ENCODE measurements around the gene DNAJB11. TPM values are rescaled to one million over a fixed set of nuclear protein-coding genes. Genes with fewer than 3 reads are reported as not detected.

Gene DNAJB11
- total and polyA plus RNA-seq, 2 of the 4 experiments (the other 2 are of a cell fraction): 27.4 to 48.6 TPM

DNA sequence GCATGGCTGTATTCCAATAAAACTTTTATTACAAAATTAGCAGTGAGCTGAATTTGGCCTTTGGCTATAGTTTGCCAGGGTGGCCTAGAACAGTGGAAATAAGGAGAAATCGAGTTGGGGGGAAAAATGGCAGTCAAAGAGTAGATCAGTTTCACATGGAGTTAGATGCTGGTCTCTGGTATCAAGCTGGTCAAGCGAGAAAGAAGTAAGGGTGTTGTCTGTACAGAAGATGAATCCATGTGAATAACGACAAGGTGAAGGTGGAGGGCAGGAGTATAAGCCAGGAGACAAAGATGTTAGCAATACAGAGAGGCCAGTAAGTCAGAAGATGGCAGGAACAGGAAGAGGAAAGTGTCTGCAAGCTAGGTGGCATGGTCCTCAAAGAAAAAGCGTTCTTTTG is 54.1 kb downstream of the DNAJB11 start:
- Histone ChIP-seq H3K4me2 (ENCODE audit: low read depth, low read length) (no peak overlapping the region), H4K20me1 (ENCODE audit: insufficient read depth, low read length) (no peaks in the 10 kb centered on the region), H3K9ac (ENCODE audit: low read depth, low read length) (no peak overlapping the region), H3K4me1 (ENCODE audit: control insufficient read depth, insufficient read depth, low read length) (no peaks in the 10 kb centered on the region), H3K56ac (ENCODE audit: extremely low read depth, insufficient read depth, low read length) (no peak overlapping the region), H4K91ac (ENCODE audit: insufficient read depth, low read depth, low read length) (no peak overlapping the region), H3K9me1 (ENCODE audit: insufficient read depth, low read length) (no peaks in the 10 kb centered on the region), H4K5ac (ENCODE audit: low read depth, low read length) (no peak overlapping the region), H2AK5ac (ENCODE audit: low read depth, low read length) (no peak overlapping the region), H3K23ac (ENCODE audit: low read depth, low read length) (no peak overlapping the region), H2AFZ (replicated peaks; ENCODE audit: low read length, poor library complexity) (no peak overlapping the region), H3K27ac (ENCODE audit: insufficient read depth, low read length) (no peak overlapping the region), H2AK9ac (replicated peaks; ENCODE audit: low read depth, low read length, poor library complexity) (no peak overlapping the region), H3K27me3 (ENCODE audit: control insufficient read depth, insufficient read depth, low read length) (peaks cover 5% of the 10 kb centered on the region), H2BK5ac (ENCODE audit: low read depth, low read length, poor library complexity, severe bottlenecking) (no peak overlapping the region), H2BK120ac (ENCODE audit: low read depth, low read length) (no peak overlapping the region), H3K9me3 (ENCODE audit: control insufficient read depth, insufficient read depth, low read length) (no peaks in the 10 kb centered on the region), H3K18ac (ENCODE audit: low read depth, low read length) (no peak overlapping the region), H3K14ac (replicated peaks; ENCODE audit: low read depth, low read length) (no peak overlapping the region), H3K4ac (ENCODE audit: low read depth, low read length) (no peak overlapping the region), H2BK15ac (ENCODE audit: low read depth, low read length) (no peak overlapping the region), H4K8ac (ENCODE audit: low read depth in 2 of 2, low read length in 2 of 2) (no peak overlapping the region), H3K36me3 (ENCODE audit: control insufficient read depth, insufficient read depth, low read length) (no peaks in the 10 kb centered on the region), H3K79me1 (ENCODE audit: low read depth in 1 of 2, low read length in 2 of 2) (no peaks in the 10 kb centered on the region), H3K4me3 (ENCODE audit: insufficient read depth, low read depth, low read length) (no peak overlapping the region), H2BK20ac (ENCODE audit: low read depth, low read length) (no peak overlapping the region)
- no peak for ATAC-seq (ENCODE audit: low read depth)
- intact Hi-C loops (cut with micrococcal nuclease): no loop called here
- dilution Hi-C loops (cut with HindIII; ENCODE audit: low sequenced_read_pairs, unreplicated experiment): no loop called here
- no TSS peak for BruUV-seq (replicated peaks)
- CTCF ChIA-PET: no interaction called here
- in situ Hi-C loops (cut with MboI; ENCODE audit: low sequenced_read_pairs): no loop called here
- TF ChIP-seq, protein P1, sequence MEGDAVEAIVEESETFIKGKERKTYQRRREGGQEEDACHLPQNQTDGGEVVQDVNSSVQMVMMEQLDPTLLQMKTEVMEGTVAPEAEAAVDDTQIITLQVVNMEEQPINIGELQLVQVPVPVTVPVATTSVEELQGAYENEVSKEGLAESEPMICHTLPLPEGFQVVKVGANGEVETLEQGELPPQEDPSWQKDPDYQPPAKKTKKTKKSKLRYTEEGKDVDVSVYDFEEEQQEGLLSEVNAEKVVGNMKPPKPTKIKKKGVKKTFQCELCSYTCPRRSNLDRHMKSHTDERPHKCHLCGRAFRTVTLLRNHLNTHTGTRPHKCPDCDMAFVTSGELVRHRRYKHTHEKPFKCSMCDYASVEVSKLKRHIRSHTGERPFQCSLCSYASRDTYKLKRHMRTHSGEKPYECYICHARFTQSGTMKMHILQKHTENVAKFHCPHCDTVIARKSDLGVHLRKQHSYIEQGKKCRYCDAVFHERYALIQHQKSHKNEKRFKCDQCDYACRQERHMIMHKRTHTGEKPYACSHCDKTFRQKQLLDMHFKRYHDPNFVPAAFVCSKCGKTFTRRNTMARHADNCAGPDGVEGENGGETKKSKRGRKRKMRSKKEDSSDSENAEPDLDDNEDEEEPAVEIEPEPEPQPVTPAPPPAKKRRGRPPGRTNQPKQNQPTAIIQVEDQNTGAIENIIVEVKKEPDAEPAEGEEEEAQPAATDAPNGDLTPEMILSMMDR (conservative IDR thresholded peaks at IDR 0.05; ENCODE audit: low read depth, low read length): no peak
- TF ChIP-seq BHLHE40 (IDR thresholded peaks at IDR 0.05; ENCODE audit: low read depth, low read length) (no peak), MAFK (IDR thresholded peaks at IDR 0.05; ENCODE audit: low read depth, low read length) (no peak), MXI1 (IDR thresholded peaks at IDR 0.05; ENCODE audit: borderline replicate concordance, low read depth, low read length) (no peak), RFX5 (IDR thresholded peaks at IDR 0.05; ENCODE audit: low read depth, low read length) (no peak), CEBPB (IDR thresholded peaks at IDR 0.05; ENCODE audit: low read depth, low read length) (no peak), MAZ (IDR thresholded peaks at IDR 0.05; ENCODE audit: borderline replicate concordance, low read depth, low read length) (no peak), RAD21 (IDR thresholded peaks at IDR 0.05; ENCODE audit: low read length) (no peak), FOS (IDR thresholded peaks at IDR 0.05; ENCODE audit: low read depth, low read length) (no peak), NFE2L2 (IDR thresholded peaks at IDR 0.05; ENCODE audit: low read depth, low read length) (no peak), CHD1 (IDR thresholded peaks at IDR 0.05; ENCODE audit: low read depth, low read length) (no peak), SMC3 (IDR thresholded peaks at IDR 0.05; ENCODE audit: low read depth, low read length) (no peak)
- TF ChIP-seq, protein P2, sequence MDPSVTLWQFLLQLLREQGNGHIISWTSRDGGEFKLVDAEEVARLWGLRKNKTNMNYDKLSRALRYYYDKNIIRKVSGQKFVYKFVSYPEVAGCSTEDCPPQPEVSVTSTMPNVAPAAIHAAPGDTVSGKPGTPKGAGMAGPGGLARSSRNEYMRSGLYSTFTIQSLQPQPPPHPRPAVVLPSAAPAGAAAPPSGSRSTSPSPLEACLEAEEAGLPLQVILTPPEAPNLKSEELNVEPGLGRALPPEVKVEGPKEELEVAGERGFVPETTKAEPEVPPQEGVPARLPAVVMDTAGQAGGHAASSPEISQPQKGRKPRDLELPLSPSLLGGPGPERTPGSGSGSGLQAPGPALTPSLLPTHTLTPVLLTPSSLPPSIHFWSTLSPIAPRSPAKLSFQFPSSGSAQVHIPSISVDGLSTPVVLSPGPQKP (IDR thresholded peaks at IDR 0.05; ENCODE audit: borderline replicate concordance, low read depth, low read length): no peak
- TF ChIP-seq, protein P3, sequence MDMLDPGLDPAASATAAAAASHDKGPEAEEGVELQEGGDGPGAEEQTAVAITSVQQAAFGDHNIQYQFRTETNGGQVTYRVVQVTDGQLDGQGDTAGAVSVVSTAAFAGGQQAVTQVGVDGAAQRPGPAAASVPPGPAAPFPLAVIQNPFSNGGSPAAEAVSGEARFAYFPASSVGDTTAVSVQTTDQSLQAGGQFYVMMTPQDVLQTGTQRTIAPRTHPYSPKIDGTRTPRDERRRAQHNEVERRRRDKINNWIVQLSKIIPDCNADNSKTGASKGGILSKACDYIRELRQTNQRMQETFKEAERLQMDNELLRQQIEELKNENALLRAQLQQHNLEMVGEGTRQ (IDR thresholded peaks at IDR 0.05; ENCODE audit: low read depth, low read length): no peak
- DNase-seq: no peak
- WGBS, 2 experiments (ENCODE audit: extremely low coverage in 2 of 2, insufficient read length in 1 of 2): 55% methylated on average over 2 of the region's 4 CpGs; no CpG with 5 or more reads in 1 of the 2 experiments
- POLR2A ChIA-PET (ENCODE audit: unreplicated experiment): no interaction called here

Data from IMR-90 (cell line).